ENCODE data around the gene KIR3DL3.
"Not testable (repeated sequence)": the region's sequence is repeated elsewhere in the genome, so short reads cannot be mapped to it uniquely, and the experiment has no call there.

The KIR3DL3 gene

DNA sequence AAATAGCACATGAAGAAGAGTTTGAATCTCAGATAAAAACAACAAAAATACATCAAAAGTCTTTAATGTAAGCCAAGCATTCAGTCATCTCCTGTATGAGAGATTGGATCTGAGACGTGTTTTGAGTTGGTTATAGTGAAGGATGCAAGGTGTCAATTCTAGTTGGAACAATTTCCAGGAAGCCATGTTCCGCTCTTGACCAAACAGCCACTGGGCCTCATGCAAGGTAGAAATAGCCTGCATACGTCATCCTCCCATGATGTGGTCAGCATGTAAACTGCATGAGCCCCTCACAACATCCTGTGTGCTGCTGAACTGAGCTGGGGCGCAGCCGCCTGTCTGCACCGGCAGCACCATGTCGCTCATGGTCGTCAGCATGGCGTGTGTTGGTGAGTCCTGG is at the start of gene KIR3DL3:
Gene KIR3DL3 (plus strand): TSS at position 301 of the 400 bp plus-strand sequence. CDS start 55 bp downstream, at position 356.
- DNase-seq (ENCODE audit: low read depth in 2 of 2): no peak

DNA sequence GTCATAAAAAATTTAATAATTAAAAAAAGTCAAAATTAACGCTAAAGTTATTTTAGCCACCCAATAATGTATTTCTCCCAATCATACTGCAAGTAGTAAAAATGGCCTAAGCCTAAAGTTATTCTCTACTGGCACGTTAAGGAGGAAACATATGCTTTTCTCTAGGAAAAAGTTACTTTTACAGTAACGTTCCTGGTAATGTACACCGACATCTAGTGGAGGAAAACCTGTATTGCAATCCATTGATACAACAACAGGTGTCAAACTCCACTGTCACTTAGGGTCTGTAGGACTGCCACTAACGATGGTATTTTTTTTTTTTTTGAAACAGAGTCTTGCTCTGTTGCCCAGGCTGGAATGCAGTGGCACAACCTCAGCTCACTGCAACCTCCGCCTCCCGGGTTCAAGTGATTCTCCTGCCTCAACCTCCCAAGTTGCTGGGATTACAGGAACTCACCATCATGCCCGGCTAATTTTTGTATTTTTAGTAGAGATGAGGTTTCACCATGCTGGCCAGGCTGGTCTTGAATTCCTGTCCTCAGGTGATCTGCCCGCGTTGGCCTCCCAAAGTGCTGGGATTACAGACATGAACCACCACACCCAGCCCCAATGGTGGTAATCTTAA is 47.9 kb upstream of the KIR3DL3 start:
- DNase-seq (ENCODE audit: low read depth in 2 of 2): not testable (repeated sequence)

GRCh38 chr19:54677217-54677616 is 47.0 kb upstream of the KIR3DL3 start:
- no peak for DNase-seq (ENCODE audit: low read depth in 2 of 2)

GRCh38 chr19:54681596-54681995 is 42.6 kb upstream of the KIR3DL3 start:
- not testable (repeated sequence) for DNase-seq (ENCODE audit: low read depth in 2 of 2)

GRCh38 chr19:54682306-54682856 is 41.9 kb upstream of the KIR3DL3 start:
- no peak for DNase-seq (ENCODE audit: low read depth in 2 of 2)

- DNase-seq (ENCODE audit: low read depth in 2 of 2): no peak
Measured at GRCh38 chr19:54684527-54684926, 39.7 kb upstream of the KIR3DL3 start.

DNA sequence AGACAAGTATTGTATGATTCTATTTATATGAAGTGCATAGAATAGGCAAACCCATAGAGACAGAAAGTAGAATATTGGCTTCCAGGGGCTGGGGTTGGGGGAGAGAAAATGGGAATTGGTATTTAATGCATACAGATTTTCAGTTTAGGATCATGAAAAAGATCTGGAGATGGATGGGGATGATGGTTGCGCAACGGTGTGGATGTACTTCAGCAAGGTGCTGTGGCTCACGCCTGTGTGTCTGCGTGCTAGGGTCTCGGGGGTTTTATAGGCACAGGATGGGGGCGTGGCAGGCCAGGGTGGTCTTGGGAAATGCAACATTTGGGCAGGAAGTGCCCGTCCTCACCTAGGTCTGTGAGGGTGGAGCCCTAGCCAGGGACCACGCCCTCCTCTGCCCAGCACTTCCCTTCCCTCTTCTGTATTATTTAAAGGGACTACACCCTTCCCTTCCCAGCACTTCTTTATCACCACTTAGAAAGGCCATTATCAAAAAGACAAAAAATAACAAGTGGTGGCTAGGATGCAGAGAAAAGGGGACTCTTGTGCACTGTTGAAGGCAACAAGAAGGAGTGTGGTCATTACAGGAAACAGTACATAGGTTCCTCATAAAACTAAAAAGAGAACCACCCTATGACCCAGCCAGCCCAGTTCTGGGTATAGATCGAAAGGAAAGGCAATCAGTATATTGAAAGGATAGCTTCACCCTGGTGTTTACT is 32.5 kb upstream of the KIR3DL3 start:
- DNase-seq (ENCODE audit: low read depth in 2 of 2): no peak

DNA sequence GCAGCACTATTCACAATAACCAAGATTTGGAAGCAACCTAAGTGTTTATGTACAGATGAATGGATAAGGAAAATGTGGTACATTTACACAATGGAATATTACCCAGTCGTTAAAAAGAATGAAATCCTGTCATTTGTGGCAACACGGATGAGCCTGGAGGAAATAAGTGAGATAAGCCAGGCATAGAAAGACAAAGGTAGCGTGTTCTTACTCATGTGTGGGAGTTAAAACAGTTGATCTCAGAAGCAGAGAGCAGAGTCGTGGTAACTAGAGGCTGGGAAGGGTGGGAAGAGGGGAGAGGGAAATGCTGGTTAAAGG is 32.0 kb upstream of the KIR3DL3 start:
- DNase-seq (ENCODE audit: low read depth in 2 of 2): no peak

- DNase-seq (ENCODE audit: low read depth in 2 of 2): no peak
Measured at GRCh38 chr19:54694648-54695047, 29.6 kb upstream of the KIR3DL3 start.

DNA sequence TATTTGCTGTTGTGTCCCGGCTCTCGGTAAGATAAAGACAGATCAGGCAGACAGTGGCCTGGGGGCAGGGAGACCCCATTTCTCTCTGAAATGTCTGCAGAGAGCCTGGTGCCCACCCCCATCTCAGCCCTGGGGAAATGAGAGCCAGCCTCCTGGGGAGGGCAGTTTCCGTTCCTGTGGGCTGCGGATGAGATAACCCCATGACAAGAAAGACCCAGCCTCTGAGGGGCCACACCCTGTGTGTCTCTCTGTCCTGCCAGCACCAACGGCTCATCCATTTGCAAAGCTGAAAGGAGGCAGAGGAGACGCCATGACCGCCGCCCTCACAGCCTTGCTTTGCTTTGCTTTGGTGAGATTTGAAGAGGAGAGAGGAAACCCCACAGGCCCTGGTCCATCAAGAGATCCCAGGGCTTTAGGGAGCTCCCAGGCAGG is 28.1 kb upstream of the KIR3DL3 start:
- DNase-seq (ENCODE audit: low read depth in 2 of 2): no peak

DNA sequence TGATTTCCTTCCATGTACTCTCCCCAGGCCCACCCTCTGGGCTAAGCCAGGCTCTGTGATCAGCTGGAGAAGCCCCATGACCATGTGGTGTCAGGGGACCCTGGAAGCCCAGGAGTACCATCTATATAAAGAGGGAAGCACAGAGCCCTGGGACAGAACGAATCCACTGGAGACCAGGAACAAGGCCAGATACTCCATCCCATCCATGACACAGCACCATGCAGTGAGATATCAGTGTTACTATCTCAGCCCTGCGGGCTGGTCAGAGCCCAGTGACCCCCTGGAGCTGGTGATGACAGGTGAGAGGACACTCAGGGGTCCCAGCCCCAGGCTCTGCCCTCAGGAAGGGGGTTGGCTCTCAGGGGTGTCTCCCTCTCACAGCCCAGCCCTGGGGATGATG is 27.5 kb upstream of the KIR3DL3 start:
- no peak for DNase-seq (ENCODE audit: low read depth in 2 of 2)

- DNase-seq (ENCODE audit: low read depth in 2 of 2): not testable (repeated sequence)
Measured at GRCh38 chr19:54697716-54698115, 26.5 kb upstream of the KIR3DL3 start.

DNA sequence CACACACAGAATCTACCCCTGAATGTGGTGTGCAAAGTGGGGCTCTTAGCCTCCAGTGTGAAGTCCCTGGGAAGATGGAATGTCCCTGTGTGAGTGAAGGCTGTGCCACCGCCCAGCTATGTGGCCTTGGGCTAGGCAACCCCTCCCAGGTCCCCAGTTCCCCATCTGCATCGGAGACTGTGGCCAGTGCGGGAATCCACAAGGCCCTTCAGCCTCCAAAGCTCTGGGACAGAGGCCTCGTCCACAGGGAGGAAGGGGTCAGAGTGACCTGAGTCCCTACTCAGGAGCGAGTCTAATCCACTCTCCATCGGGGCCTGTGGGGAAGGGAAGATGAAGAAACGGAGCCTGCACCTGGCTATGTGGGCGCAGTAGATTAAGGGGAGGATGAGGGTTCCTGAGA is 19.3 kb upstream of the KIR3DL3 start:
- no peak for DNase-seq (ENCODE audit: low read depth in 2 of 2)

DNA sequence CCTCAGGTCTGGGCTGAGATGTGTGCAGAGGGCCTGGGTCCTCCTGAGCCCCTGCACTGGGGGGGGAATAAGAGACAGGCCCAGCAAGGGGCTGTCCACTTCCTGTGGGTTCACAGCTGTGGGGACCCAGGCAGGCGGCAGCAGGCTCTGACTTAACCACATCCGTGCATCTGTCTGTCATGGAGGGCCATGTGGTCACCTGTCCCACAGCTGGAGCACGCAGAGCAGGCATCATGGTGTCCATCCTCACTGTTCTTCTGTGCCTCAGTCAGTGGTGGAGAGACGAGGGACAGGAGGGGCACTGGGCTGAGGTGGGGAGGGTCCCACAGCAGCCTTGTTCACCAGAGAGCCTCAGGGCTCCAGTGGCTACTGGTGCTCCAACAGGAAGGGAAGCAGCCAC is 16.3 kb upstream of the KIR3DL3 start:
- DNase-seq (ENCODE audit: low read depth in 2 of 2): no peak

GRCh38 chr19:54708781-54709180 is 15.5 kb upstream of the KIR3DL3 start:
- no peak for DNase-seq (ENCODE audit: low read depth in 2 of 2)

DNA sequence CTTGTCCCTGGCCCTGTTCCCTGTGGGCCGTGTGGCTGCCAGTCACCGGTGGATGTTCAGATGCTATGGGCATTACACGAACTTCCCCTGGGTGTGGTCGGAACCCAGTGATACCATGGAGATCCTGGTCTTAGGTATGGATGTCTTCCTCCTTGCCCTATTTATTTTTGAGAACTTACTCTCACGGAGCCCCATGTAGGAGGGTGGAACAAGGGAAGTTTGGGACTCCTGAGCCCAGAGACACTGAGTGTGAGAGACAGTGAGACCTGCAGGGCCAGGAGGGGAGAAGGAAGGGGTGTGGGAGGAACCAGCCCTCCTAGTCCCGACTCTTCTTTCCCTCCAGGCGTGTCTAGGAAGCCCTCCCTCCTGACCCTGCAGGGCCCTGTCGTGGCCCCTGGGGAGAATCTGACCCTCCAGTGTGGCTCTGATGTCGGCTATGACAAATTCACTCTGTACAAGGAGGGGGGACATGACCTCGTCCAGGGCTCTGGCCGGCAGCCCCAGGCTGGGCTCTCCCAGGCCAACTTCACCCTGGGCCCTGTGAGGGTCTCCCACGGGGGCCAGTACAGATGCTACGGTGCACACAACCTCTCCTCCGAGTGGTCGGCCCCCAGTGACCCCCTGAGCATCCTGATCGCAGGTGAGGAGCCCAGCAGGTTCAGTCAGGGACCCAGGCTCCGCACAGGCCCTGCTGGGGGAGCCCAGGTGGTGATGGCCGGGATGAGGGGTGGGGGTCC is 14.9 kb upstream of the KIR3DL3 start:
- DNase-seq (ENCODE audit: low read depth in 2 of 2): no peak

DNA sequence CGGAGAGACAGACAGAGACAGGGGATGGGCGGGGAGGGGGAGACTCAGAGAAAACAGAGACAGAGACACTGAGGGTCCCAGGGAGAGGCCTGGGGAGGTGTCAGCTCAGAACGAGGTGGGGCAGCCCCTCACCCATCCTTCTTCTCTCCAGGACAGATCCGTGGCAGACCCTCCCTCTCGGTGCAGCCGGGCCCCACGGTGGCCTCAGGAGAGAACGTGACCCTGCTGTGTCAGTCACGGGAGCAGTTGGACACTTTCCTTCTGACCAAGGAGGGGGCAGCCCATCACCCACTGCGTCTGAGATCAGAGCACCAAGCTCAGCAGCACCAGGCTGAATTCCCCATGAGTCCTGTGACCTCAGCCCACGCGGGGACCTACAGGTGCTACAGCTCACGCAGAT is 14.3 kb upstream of the KIR3DL3 start:
- not testable (repeated sequence) for DNase-seq (ENCODE audit: low read depth in 2 of 2)

DNA sequence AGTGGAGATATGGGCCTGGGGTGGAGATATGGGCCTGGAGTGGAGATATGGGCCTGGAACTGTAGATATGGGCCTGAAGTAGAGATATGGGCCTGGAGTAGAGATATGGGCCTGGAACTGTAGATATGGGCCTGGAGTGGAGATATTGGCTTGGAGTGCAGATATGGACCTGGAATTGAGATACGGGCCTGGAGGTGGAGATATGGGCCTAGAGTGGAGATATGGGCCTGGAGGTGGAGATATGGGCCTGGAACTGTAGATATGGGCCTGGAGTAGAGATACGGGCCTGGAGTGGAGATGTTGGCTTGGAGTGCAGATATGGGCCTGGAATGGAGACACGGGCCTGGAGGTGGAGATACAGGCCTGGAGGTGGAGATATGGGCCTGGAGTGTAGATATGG is 402 bp downstream of the KIR3DL3 start:
- DNase-seq (ENCODE audit: low read depth in 2 of 2): no peak

DNA sequence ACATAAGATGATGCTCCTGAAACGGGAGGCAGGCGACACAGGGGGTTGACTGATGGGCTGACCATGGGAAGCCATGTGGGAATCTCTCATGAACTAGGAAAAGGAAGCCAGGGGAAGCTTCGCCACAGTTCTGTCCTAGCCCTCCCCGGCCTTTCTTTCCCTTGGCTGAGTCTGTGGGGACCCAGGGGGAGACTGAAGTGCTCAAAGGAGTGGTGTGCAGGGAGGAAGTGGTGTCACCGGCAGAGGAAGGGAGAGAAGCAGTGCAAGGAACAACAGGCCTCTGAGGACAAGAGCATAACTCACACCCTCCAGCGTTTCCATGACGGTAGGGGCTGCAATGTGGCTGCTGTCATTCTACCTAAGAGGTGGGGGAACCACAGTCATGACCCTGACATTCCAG is 1.1 kb downstream of the KIR3DL3 start:
- DNase-seq (ENCODE audit: low read depth in 2 of 2): no peak

DNA sequence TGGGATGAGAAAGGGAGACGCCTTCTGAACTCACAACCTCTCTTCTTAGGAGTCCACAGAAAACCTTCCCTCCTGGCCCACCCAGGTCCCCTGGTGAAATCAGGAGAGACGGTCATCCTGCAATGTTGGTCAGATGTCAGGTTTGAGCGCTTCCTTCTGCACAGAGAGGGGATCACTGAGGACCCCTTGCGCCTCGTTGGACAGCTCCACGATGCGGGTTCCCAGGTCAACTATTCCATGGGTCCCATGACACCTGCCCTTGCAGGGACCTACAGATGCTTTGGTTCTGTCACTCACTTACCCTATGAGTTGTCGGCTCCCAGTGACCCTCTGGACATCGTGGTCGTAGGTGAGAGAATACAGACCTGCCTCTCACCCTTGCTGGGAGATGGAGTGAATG is 3.3 kb downstream of the KIR3DL3 start:
- no peak for DNase-seq (ENCODE audit: low read depth in 2 of 2)

DNA sequence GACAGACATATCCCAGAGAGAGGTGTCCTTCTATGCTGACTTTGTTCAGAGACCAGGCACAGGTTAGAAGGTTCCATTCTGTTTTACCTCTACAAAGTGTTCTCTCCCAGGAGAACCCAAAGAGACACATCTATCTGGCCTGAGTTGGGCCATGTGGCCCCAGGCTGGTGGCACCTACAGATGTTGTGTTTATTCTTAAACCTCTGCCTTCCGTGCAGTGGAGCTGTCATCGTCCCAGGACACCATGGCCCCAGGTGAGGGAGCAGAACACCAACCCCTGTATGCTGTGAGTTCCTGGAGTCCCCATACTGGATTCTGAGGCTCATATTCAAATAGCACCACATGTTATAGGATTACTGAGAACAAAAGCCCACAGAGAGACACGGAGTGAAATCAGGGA is 3.9 kb downstream of the KIR3DL3 start:
- no peak for DNase-seq (ENCODE audit: low read depth in 2 of 2)

DNA sequence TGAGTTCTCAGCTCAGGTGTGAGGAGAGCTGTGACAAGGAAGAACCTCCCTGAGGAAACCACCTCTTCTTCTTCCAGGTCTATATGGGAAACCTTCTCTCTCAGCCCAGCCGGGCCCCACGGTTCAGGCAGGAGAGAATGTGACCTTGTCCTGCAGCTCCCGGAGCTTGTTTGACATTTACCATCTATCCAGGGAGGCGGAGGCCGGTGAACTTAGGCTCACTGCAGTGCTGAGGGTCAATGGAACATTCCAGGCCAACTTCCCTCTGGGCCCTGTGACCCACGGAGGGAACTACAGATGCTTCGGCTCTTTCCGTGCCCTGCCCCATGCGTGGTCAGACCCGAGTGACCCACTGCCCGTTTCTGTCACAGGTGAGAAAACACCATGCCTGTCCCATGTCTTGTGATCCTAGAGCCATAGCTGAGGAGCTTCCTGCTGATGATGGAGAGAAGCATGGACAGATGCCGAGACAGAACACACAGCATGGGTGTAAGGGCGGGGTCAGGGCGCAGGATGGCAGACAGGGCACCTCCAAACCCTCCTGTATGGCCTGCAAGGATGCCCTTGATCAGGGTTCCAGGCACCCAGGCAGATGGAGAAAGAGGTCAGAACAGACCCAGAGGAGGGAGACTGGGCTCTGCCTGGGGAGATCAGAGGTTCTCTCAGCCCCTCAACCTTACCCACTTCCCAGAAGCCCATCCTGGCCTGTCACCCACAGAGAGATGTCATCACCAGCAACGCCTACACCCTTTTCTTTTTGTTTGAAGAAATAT is 5.4 kb downstream of the KIR3DL3 start:
- no peak for DNase-seq (ENCODE audit: low read depth in 2 of 2)

Measured in stimulated activated CD8-positive, alpha-beta memory T cell treated with anti-CD3 and anti-CD28 coated beads, Interleukin-2, amount 100 ng/mL, for 48 hours (primary cell).